Ascending aorta (tissue), 2 donors: ENCODE measurements around the gene U2AF1. TPM values are rescaled to one million over a fixed set of nuclear protein-coding genes. Genes with fewer than 3 reads are reported as not detected.
"Not testable (repeated sequence)": the region's sequence is repeated elsewhere in the genome, so short reads cannot be mapped to it uniquely, and the experiment has no call there.

Experiments
- DNase-seq, 2 donors: peaks; one replicate each; pipeline ENCODE4 v3.0.0-alpha.2; 2019; ENCODE audit warnings: low spot score in 2 of 2
- H3K27ac ChIP-seq, 2 donors: fragments of 200-600 bp; sonication (generic); one replicate each; pipeline ENCODE4 v1.5.1; 2016 to 2017; ENCODE audit warnings: mild to moderate bottlenecking in 1 of 2
- H3K27me3 ChIP-seq: fragments of 200-600 bp; sonication (generic); one replicate; pipeline ENCODE4 v1.5.1; 2017
- H3K36me3 ChIP-seq, 2 donors: fragments of 200-600 bp; sonication (generic); one replicate each; pipeline ENCODE4 v1.5.1; 2016
- H3K4me1 ChIP-seq, 2 donors: fragments of 200-600 bp; sonication (generic); one replicate each; pipeline ENCODE4 v1.5.1; 2016 to 2017; ENCODE audit warnings: mild to moderate bottlenecking in 1 of 2
- H3K4me3 ChIP-seq, 2 donors: fragments of 200-600 bp; sonication (generic); one replicate each; pipeline ENCODE4 v1.5.1; 2016 to 2017; ENCODE audit warnings: mild to moderate bottlenecking in 1 of 2
- H3K9me3 ChIP-seq, 2 donors: fragments of 200-600 bp; sonication (generic); one replicate each; pipeline ENCODE4 v1.5.1; 2016
- intact Hi-C: fragments of 100-400 bp; cut with DNase I; formaldehyde crosslinking; loops from one replicate; pipeline ENCODE4 v1.15.1; 2023
- total RNA-seq: library from RNA; depleted of rRNA; stranded (reverse); fragments of >200 nt; gene quantifications from one replicate; pipeline ENCODE4 v1.1.0, GENCODE V29; 2016
- TF ChIP-seq, protein P1 (sequence below), 3 experiments: fragments of 200-600 bp in 2 of 3; fragments of 450-650 bp in 1 of 3; sonication (generic) in 2 of 3; IDR thresholded peaks; one replicate each; pipeline ENCODE4 v1.5.1; 2016 to 2019; ENCODE audit warnings: antibody characterized with exemption in 3 of 3, mild to moderate bottlenecking in 1 of 3, moderate library complexity in 1 of 3

U2AF1 gene, protein sequence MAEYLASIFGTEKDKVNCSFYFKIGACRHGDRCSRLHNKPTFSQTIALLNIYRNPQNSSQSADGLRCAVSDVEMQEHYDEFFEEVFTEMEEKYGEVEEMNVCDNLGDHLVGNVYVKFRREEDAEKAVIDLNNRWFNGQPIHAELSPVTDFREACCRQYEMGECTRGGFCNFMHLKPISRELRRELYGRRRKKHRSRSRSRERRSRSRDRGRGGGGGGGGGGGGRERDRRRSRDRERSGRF
- 12.9 TPM for total RNA-seq

DNA sequence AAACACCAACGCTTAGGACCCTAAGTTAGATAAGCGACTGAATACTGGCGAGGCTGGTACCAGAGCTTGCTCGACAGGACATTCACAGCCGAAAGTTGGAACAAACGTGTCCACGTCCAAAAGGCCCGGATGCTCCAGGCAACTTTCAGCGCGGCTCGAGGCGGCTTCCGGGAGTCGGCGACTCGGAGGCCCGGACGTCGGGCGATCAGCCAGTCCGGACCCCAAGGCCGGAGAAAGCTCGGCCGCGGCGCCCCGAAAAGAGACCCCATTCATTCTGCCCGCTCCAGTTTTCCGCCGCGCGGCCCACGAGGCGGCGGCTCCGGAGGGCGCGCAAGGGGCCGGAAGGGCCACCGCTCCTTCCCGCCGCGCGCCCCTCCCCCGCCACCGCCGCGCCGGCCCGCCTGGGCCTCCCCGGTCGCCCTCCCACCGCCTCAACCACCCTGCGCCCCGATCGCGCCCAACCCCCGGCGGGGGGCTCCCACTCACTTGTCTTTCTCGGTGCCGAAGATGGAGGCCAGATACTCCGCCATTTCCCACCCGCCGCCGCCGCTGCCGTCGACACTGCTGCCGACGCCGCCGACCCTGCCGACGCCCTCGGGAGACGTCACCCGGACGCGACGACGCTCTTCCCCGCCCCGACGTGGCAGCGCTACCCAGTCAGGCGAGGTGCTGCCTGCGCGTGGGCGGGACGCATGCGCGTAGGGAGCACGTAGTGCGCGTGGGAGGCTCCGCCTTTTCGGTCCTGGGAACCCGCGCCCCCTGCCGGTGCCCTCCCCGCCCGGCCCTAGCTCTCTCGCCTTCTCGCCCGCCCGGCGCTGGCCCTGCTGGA lies at the start of gene U2AF1:
Gene U2AF1 (minus strand): TSS at position 606 of the 829 bp plus-strand sequence. CDS start 76 bp downstream, at position 530.
- H3K9me3 ChIP-seq, intact Hi-C loops, H3K36me3 ChIP-seq, H3K4me1 ChIP-seq, H3K27me3 ChIP-seq: not testable (repeated sequence)
- peak in 1 of 2 donors; percentile 70 for DNase-seq
- Histone ChIP-seq H3K4me3 (peak within 1 kb of the TSS; percentile 51 to 83), H3K27ac (peak within 1 kb of the TSS in 1 of 2 donors; percentile 81)

DNA sequence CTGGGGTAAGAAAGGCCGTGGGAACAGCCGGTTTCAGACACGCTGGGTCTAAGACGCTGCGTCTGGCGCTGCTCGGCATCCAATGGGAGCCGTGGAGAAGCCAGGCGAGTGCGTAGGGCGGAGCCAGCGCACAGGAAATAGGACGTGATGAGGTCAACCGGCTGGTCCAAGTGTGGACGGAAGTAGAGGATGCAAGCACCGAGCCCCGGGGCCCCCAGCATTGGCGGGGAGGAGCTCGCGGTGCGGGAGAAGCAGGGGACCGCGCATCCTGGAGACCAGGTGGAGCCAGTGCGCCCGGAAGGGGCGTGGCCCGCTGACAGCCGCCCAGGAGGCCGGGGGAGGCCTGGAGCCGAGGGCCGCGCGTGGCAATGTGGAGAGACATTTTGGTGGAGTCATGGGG lies 46.2 kb upstream of the U2AF1 start:
- H3K4me3 ChIP-seq, H3K36me3 ChIP-seq, DNase-seq, intact Hi-C loops, H3K27me3 ChIP-seq, H3K9me3 ChIP-seq, H3K4me1 ChIP-seq, H3K27ac ChIP-seq: not testable (repeated sequence)

DNA sequence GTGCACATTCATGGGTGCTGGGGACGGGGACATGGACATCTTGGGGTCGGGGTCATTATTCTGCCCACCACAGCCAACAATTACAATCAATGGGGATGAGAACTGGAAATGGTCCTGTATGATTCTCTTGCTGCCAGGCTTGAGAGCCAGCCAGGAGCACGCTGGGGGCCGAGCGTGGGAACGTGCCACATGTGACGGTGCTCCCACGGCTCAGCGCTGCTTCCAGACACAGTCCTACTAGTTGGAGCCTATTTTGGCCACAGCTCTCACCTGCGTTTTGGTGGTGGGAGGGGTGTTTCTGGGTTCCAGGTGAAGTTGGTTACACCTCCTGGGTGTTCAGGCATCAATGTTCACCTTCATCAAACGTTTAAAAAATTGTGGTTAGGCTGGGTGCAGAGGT lies 42.0 kb upstream of the U2AF1 start:
- H3K9me3 ChIP-seq, H3K27me3 ChIP-seq, H3K4me3 ChIP-seq, intact Hi-C loops, H3K36me3 ChIP-seq, H3K4me1 ChIP-seq, H3K27ac ChIP-seq, DNase-seq: not testable (repeated sequence)

DNA sequence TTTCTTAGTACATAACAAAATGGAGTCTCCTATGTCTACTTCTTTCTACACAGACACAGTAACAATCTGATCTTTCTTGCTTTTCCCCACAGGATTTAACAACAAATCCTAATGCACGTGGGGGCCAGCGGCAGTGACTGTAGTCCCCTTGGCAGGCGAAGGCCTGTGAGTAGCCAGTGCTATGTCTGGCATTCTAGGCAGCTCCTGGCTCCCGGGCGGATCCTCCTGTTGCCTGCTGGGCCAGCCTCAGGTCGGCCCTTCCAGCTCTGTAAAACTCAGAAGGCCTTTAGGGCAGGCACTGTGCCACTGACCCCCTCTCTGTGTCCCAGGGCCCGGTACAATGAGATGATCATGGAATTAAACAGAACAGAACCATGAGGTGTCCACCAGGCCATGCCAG lies 40.6 kb upstream of the U2AF1 start:
- H3K4me1 ChIP-seq, H3K27ac ChIP-seq, H3K9me3 ChIP-seq, intact Hi-C loops, DNase-seq, H3K36me3 ChIP-seq, H3K4me3 ChIP-seq, H3K27me3 ChIP-seq: not testable (repeated sequence)

DNA sequence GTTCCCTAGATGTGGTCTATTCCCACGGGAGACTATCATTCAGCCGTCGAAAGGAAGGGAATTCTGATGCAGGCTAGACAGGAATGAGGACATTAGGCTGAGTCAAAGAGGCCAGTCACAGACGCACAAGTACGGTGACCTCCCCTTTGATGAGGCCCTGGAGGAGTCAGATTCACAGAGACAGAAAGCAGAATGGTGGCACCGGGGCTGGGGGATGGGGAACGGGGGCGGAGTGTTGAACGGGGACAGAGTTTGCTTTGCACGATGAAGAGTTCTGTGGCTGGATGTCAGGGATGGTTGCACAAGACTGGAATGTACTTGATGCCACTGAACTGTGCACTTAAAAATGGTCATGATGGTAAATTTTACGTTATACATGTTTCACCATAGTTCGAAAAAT lies 39.3 kb upstream of the U2AF1 start:
- H3K27ac ChIP-seq, H3K4me1 ChIP-seq, H3K36me3 ChIP-seq, DNase-seq, H3K4me3 ChIP-seq, H3K27me3 ChIP-seq, intact Hi-C loops, H3K9me3 ChIP-seq: not testable (repeated sequence)

DNA sequence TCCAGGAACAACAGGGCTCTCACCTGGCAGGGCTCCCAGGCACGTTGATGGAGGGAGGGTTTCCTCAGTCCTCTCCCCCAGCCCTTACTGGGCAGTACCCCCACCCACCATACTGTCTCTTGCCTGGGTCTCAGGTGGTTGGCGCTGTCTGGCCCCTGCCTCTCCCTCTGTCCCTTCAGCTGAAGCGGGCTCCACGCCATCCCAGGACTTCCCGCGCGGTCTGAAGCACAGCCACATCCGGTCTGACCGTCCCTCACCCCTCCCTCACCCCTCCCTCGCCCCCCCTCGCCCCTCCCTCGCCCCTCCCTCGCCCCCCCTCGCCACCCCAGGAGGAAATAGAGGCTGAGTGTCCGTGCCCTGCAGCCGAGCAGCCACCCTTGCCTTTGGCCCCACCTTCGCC lies 34.0 kb upstream of the U2AF1 start:
- H3K27me3 ChIP-seq, H3K4me1 ChIP-seq, DNase-seq, H3K36me3 ChIP-seq, H3K4me3 ChIP-seq, intact Hi-C loops, H3K27ac ChIP-seq, H3K9me3 ChIP-seq: not testable (repeated sequence)

DNA sequence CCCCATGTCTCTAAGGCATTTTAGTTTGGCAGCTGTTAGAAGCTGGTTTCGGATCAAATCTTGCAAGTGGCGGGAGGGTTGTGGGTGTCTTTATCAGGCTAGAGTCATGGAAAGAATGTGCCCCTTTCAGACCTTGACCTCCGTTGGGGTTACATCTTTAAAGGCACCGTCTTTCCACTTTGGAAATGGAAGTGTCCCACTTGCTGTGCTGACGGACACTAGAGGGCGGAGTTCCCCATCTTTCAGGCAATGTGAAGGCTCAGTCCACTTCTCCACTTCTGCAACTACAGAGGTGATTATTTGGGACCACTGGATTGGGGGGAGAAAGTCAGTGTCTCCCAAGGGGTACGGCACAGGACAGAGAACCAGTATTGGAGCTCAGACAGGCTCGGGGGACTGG lies 31.6 kb upstream of the U2AF1 start:
- intact Hi-C loops, H3K36me3 ChIP-seq, H3K27me3 ChIP-seq, H3K4me3 ChIP-seq, H3K4me1 ChIP-seq, H3K27ac ChIP-seq, DNase-seq, H3K9me3 ChIP-seq: not testable (repeated sequence)
- TF ChIP-seq, protein P1, sequence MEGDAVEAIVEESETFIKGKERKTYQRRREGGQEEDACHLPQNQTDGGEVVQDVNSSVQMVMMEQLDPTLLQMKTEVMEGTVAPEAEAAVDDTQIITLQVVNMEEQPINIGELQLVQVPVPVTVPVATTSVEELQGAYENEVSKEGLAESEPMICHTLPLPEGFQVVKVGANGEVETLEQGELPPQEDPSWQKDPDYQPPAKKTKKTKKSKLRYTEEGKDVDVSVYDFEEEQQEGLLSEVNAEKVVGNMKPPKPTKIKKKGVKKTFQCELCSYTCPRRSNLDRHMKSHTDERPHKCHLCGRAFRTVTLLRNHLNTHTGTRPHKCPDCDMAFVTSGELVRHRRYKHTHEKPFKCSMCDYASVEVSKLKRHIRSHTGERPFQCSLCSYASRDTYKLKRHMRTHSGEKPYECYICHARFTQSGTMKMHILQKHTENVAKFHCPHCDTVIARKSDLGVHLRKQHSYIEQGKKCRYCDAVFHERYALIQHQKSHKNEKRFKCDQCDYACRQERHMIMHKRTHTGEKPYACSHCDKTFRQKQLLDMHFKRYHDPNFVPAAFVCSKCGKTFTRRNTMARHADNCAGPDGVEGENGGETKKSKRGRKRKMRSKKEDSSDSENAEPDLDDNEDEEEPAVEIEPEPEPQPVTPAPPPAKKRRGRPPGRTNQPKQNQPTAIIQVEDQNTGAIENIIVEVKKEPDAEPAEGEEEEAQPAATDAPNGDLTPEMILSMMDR (IDR thresholded peaks at IDR 0.05), result peak in 1 of 3 experiments; percentile 8

DNA sequence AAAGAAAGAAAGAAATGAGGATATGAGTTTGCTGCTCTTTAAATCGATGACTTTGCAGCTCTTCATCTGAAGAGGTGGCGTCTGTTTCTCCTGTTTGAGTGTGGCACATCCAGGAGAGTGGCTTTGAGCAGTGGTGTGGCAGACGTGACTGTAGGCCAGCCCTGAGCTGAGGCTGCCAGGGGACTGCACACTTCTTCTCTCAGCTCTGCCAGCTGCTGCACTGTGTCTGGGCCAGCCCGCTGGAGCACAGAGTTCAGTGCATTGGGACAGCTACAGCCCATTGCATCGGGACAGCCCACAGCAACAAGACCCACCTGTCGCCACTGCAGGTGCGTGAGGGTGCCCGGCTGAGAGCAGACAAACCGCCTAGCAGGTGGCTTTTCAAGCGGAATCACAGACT lies 27.1 kb upstream of the U2AF1 start:
- H3K27ac ChIP-seq, H3K36me3 ChIP-seq, H3K27me3 ChIP-seq, DNase-seq, intact Hi-C loops, H3K9me3 ChIP-seq, H3K4me1 ChIP-seq, H3K4me3 ChIP-seq: not testable (repeated sequence)

DNA sequence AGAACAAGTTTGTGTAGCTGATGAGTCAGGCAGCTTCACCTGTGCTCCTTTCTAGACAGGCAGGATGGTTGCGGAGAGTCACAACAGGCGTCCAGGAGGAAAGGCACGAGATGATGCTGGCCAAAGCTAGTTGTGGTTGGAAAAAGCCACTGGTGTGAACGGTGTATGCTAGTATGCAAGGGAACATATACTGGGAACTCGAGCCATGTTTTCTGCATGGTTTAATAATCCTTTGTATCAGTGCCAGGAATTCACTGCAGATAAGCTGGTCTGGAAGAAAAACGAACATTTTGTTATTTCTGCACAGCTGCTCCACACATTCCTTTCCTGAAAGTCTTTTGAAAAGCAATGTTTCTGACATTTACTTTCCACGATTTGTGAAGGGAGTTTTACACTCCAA lies 22.7 kb upstream of the U2AF1 start:
- H3K27me3 ChIP-seq, H3K4me3 ChIP-seq, H3K27ac ChIP-seq, H3K4me1 ChIP-seq, intact Hi-C loops, H3K9me3 ChIP-seq, DNase-seq, H3K36me3 ChIP-seq: not testable (repeated sequence)

DNA sequence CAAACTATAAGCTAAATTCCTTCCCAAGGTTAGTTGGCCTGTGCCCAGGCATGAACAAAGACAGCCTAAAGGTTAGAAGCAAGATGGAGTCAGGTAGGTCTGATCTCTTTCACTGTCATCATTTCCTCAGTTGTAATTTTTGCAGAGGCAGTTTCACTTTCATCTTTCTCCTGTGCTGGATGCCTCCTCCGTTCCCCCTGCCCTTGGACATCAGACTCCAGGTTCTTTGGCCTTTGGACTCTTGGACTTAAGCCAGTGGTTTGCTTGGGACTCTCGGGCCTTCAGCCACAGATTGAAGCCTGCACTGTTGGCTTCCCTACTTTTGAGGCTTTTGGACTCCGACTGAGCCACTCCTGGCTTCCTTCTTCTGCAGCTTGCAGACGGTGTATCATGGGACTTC lies 8.6 kb upstream of the U2AF1 start:
- H3K27me3 ChIP-seq, H3K27ac ChIP-seq, H3K4me1 ChIP-seq, DNase-seq, H3K4me3 ChIP-seq, H3K36me3 ChIP-seq, H3K9me3 ChIP-seq, intact Hi-C loops: not testable (repeated sequence)

DNA sequence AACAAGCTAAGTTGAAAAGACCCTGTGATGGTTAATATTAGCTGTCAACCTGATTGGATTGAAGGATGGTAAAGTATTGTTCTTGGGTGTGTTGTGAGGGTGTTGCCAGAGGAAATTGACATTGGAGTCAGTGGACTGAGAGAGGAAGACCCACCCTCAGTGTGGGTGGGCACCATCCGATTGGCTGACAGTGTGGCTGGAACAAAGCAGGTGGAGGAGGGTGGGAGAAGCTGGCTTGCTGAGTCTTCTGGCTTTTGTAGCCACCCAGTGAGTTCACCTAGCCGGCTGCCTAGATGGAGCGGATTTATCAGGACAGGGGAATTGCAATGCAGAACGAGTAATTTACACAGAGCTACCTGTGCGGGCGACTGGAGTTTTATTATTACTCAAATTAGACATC lies 7.1 kb upstream of the U2AF1 start:
- H3K4me3 ChIP-seq, H3K4me1 ChIP-seq, intact Hi-C loops, H3K36me3 ChIP-seq, DNase-seq, H3K9me3 ChIP-seq, H3K27me3 ChIP-seq, H3K27ac ChIP-seq: not testable (repeated sequence)

DNA sequence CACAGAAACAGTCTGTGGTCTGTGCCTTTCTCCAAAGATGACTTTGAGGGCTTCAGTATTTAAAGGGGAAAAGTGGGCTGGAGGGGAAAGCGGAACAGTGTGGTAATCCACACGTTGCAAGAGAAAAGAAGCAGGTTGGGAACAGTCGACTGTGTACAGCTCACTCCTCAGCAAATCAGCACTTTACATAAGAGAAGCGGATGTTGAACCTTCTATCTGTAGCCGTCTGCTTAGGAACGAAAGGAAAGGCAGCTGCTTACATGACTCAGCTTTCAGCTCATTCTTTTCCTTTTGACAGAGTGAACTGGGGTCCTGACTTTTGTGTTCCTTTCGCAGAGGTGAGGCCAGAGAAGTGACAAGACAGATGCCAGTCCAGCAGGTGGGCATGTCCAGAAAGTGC lies 1.6 kb upstream of the U2AF1 start:
- H3K9me3 ChIP-seq, H3K4me1 ChIP-seq, intact Hi-C loops, DNase-seq, H3K27me3 ChIP-seq, H3K27ac ChIP-seq, H3K36me3 ChIP-seq, H3K4me3 ChIP-seq: not testable (repeated sequence)

DNA sequence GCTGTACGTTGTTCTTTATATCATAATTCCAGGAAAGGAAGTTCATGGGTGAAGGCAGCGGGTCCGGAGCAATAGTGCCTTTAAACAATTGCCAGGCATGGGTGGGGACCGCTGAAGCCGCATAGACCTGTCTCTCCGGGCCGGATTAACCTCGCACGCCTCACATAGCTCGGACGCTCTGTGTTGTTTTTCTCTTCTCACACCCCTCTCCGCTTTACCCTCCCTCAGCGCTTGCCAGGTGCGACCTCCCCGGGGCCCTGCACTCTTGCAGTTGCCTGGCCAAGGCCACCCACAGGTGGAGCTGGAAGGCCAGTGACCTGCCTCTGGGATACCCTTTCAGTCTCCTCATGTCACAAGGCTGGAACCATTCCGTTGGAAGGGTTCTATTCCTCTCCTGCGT lies 807 bp upstream of the U2AF1 start:
- DNase-seq, intact Hi-C loops: not testable (repeated sequence)

More for the DNA sequence above, 807 bp upstream of the U2AF1 start:
- H3K4me1 ChIP-seq, H3K27ac ChIP-seq, H3K36me3 ChIP-seq, H3K27me3 ChIP-seq, H3K4me3 ChIP-seq, H3K9me3 ChIP-seq: not testable (repeated sequence)
